Endothelial cell of umbilical vein (primary cell): ENCODE data around the gene BNIP5. TPM values are rescaled to one million over a fixed set of nuclear protein-coding genes. Genes with fewer than 3 reads are reported as not detected.

Source experiments
- BruUV-seq: library from RNA; stranded (reverse); fragments of 400-500 nt; replicated peaks from 2 replicates; lab custom pipeline; 2021; lab: Mats Ljungman, UMichigan
- CTCF ChIA-PET: fragments of 300-600, 350-600 bp; sonication (Branson Sonifier 250); formaldehyde crosslinking; loops from one replicate; lab custom pipeline; 2021; ENCODE audit warnings: antibody characterized with exemption, inconsistent platforms; lab: Charles Lee
- POLR2A ChIA-PET: fragments of 300-600, 350-600 bp; sonication (Branson Sonifier 250); formaldehyde crosslinking; loops from one replicate; lab custom pipeline; 2021; ENCODE audit warnings: antibody characterized with exemption, inconsistent platforms; lab: Charles Lee
- DNase-seq: peaks from one replicate; pipeline ENCODE4 v3.0.0-alpha.2; 2011; ENCODE audit warnings: low read depth, low spot score
- FAIRE-seq: peaks from 2 replicates; lab custom pipeline; 2011; peaks lifted over from hg19 to GRCh38; lab: Jason Lieb, UNC
- H2AFZ ChIP-seq: 2 replicates; pipeline ENCODE4 v1.6.0; 2012; ENCODE audit warnings: low read depth, low read length, control low read depth, inconsistent platforms
- H3K27ac ChIP-seq: 2 replicates; pipeline ENCODE4 v1.5.1; 2011; ENCODE audit warnings: low read depth, mild to moderate bottlenecking, control low read depth, low read length, moderate library complexity; ENCODE audit not compliant: insufficient read depth
- H3K27me3 ChIP-seq, 2 experiments: 2 replicates each; pipeline versions ENCODE4 v1.6.0 to v1.6.1; 2011; ENCODE audit warnings: low read length in 2 of 2, mixed read lengths in 1 of 2; ENCODE audit not compliant: control insufficient read depth in 2 of 2, insufficient read depth in 2 of 2
- H3K36me3 ChIP-seq, 2 experiments: 2 replicates in 1 of 2; 3 replicates in 1 of 2; pipeline ENCODE4 v1.5.1; 2011; ENCODE audit warnings: low read length in 2 of 2, mild to moderate bottlenecking in 1 of 2, moderate library complexity in 1 of 2; ENCODE audit not compliant: control insufficient read depth in 2 of 2, insufficient read depth in 2 of 2; ENCODE audit errors: extremely low read depth in 1 of 2
- H3K4me1 ChIP-seq: 3 replicates; pipeline ENCODE4 v1.5.1; 2011; ENCODE audit warnings: mild to moderate bottlenecking, low read length; ENCODE audit not compliant: control insufficient read depth, insufficient read depth; ENCODE audit errors: extremely low read depth
- H3K4me2 ChIP-seq: 2 replicates; pipeline ENCODE4 v1.6.1; 2011; ENCODE audit warnings: low read length, control low read depth, mixed read lengths; ENCODE audit not compliant: insufficient read depth
- H3K4me3 ChIP-seq, 3 experiments: fragments of 200-600 bp in 1 of 3; sonication (generic), shearing (Covaris generic) in 1 of 3; replicated peaks in 1 of 3; 2 replicates each; pipeline ENCODE4 v1.5.1; 2011 to 2016; ENCODE audit warnings: control low read depth in 3 of 3, low read length in 3 of 3, mild to moderate bottlenecking in 2 of 3, inconsistent platforms in 1 of 3, low read depth in 1 of 3, moderate library complexity in 1 of 3; ENCODE audit not compliant: insufficient read depth in 1 of 3
- H3K79me2 ChIP-seq: 2 replicates; pipeline ENCODE4 v1.6.0; 2012; ENCODE audit warnings: low read length, inconsistent platforms; ENCODE audit not compliant: control insufficient read depth, insufficient read depth
- H3K9ac ChIP-seq: replicated peaks from 2 replicates; pipeline ENCODE3; 2011; ENCODE audit warnings: low read length, control low read depth; ENCODE audit not compliant: insufficient read depth; ENCODE audit errors: extremely low read depth
- H3K9me1 ChIP-seq: replicated peaks from 3 replicates; pipeline ENCODE4 v1.6.0; 2011; ENCODE audit warnings: mild to moderate bottlenecking, low read length; ENCODE audit not compliant: control insufficient read depth, insufficient read depth; ENCODE audit errors: extremely low read depth
- H3K9me3 ChIP-seq: replicated peaks from 2 replicates; pipeline ENCODE4 v1.5.1; 2012; ENCODE audit warnings: low read length, inconsistent platforms; ENCODE audit not compliant: control insufficient read depth, insufficient read depth
- H4K20me1 ChIP-seq: replicated peaks from 2 replicates; pipeline ENCODE3; 2011; ENCODE audit warnings: mild to moderate bottlenecking, low read length; ENCODE audit not compliant: control insufficient read depth, insufficient read depth; ENCODE audit errors: extremely low read depth
- CTCF ChIP-seq, 2 donors: IDR thresholded peaks; 1 replicate in 1 of 2; 2 replicates in 1 of 2; pipeline ENCODE4 v1.5.1; 2011; ENCODE audit warnings: low read length in 2 of 2, mild to moderate bottlenecking in 2 of 2, moderate library complexity in 2 of 2, control low read depth in 1 of 2, inconsistent platforms in 1 of 2, low read depth in 1 of 2; ENCODE audit not compliant: insufficient read depth in 1 of 2; ENCODE audit errors: extremely low read depth in 1 of 2
- EZH2 ChIP-seq: IDR thresholded peaks from 2 replicates; pipeline ENCODE4 v1.6.1; 2012; ENCODE audit warnings: borderline replicate concordance, low read depth, mild to moderate bottlenecking, moderate library complexity, low read length, inconsistent platforms; ENCODE audit not compliant: severe bottlenecking
- FOS ChIP-seq: IDR thresholded peaks from 2 replicates; pipeline ENCODE4 v1.6.1; 2011; ENCODE audit warnings: mild to moderate bottlenecking, low read length, moderate library complexity, borderline replicate concordance; ENCODE audit not compliant: insufficient read depth
- GATA2 ChIP-seq: IDR thresholded peaks from 2 replicates; pipeline ENCODE4 v1.7.0; 2011; ENCODE audit warnings: low read depth, mild to moderate bottlenecking, moderate library complexity, mixed read lengths, low read length; ENCODE audit not compliant: insufficient read length, insufficient read depth
- MAX ChIP-seq: IDR thresholded peaks from 2 replicates; pipeline ENCODE4 v1.6.1; 2011; ENCODE audit not compliant: insufficient read depth, insufficient read length
- MYC ChIP-seq: IDR thresholded peaks from one replicate; pipeline ENCODE4 v1.6.1; 2011; ENCODE audit warnings: mild to moderate bottlenecking, low read depth, low read length
- POLR2A ChIP-seq: IDR thresholded peaks from 2 replicates; pipeline ENCODE4 v1.6.1; 2012; ENCODE audit warnings: low read depth, mild to moderate bottlenecking, control low read depth, low read length
- POLR2AphosphoS5 ChIP-seq: IDR thresholded peaks from 2 replicates; pipeline ENCODE4 v1.6.1; 2012; ENCODE audit warnings: low read depth, mild to moderate bottlenecking, control low read depth, low read length, moderate library complexity; ENCODE audit not compliant: insufficient read depth
- dilution Hi-C: fragments of 300-500 bp; cut with MboI; formaldehyde crosslinking; loops from one replicate; pipeline ENCODE4 v1.15.0; 2019; ENCODE audit warnings: low sequenced_read_pairs; ENCODE audit not compliant: extremely low pct_ligation_motif_present
- intact Hi-C: fragments of 100-400 bp; cut with micrococcal nuclease; formaldehyde crosslinking; loops from one replicate; pipeline ENCODE4 v1.10.0; 2022
- polyA plus RNA-seq, 4 experiments: library from polyadenylated mRNA; depleted of rRNA in 3 of 4; stranded (reverse) in 3 of 4; unstranded in 1 of 4; fragments of >200 nt; gene quantifications; 2 replicates each; pipeline versions ENCODE4 v1.2.1 to v1.2.3, GENCODE V29; 2011 to 2012; ENCODE audit warnings: missing spikeins in 1 of 4
- total RNA-seq: library from RNA; stranded (reverse); gene quantifications from 2 replicates; pipeline ENCODE4 v1.2.3, GENCODE V29; 2021

Gene BNIP5
- total and polyA plus RNA-seq, 2 donors (not counting 3 experiments of a cell fraction or from before 2014, with no cell fraction given): not detected

GRCh38 chr6:36283608-36284007, 53.1 kb downstream of the BNIP5 start:
- no peaks in the 10 kb centered on the region for H3K9me3 ChIP-seq
- no peak overlapping the region for H2AFZ ChIP-seq
- ChIA-PET CTCF (interaction anchor here (1.0 to 1.4 kb wide), 2 partner anchors 19 to 57 kb away, joined by 3 to 7 read pairs; no protein-coding TSS in a partner anchor), POLR2A (no interaction called here)
- H3K27me3 ChIP-seq: peaks cover 41 to 48% of the 10 kb centered on the region in 2 experiments
- no TSS peak for BruUV-seq
- H3K9me1 ChIP-seq: no peaks in the 10 kb centered on the region
- H3K4me3 ChIP-seq: no peak overlapping the region
- no peak for TF ChIP-seq MAX
- H3K79me2 ChIP-seq: no peaks in the 10 kb centered on the region
- dilution Hi-C loops (no loop called here), intact Hi-C loops (no loop called here)
- no peaks in the 10 kb centered on the region for H3K36me3 ChIP-seq
- H3K4me1 ChIP-seq: peaks cover 8% of the 10 kb centered on the region
- no peak overlapping the region for H3K27ac ChIP-seq
- H4K20me1 ChIP-seq: no peaks in the 10 kb centered on the region
- no peak overlapping the region for H3K4me2 ChIP-seq
- no peak for FAIRE-seq
- H3K9ac ChIP-seq: no peak overlapping the region
- DNase-seq: no peak

- Histone ChIP-seq H3K9me1 (no peaks in the 10 kb centered on the region), H2AFZ (no peak overlapping the region), H3K36me3 (no peaks in the 10 kb centered on the region), H3K4me1 (no peaks in the 10 kb centered on the region), H3K4me2 (no peak overlapping the region), H3K79me2 (no peaks in the 10 kb centered on the region), H4K20me1 (no peaks in the 10 kb centered on the region), H3K9me3 (no peaks in the 10 kb centered on the region), H3K27me3 (peaks cover 57 to 59% of the 10 kb centered on the region in 2 experiments), H3K9ac (no peak overlapping the region), H3K27ac (no peak overlapping the region), H3K4me3 (no peak overlapping the region)
- ChIA-PET POLR2A (no interaction called here), CTCF (interaction anchor here (1.2 to 3.6 kb wide), 3 partner anchors 10 to 22 kb away, joined by 4 to 23 read pairs (median 6); no protein-coding TSS in a partner anchor)
- DNase-seq (no peak), FAIRE-seq (no peak)
- intact Hi-C loops: no loop called here
- no peak for TF ChIP-seq GATA2
- TF ChIP-seq EZH2: no peak
- no peak for TF ChIP-seq POLR2AphosphoS5
- TF ChIP-seq POLR2A: no peak
- TF ChIP-seq MYC: no peak
- no peak for TF ChIP-seq MAX
- TF ChIP-seq FOS: no peak
- TF ChIP-seq CTCF (IDR thresholded peaks at IDR 0.05; ENCODE audit: extremely low read depth in 1 of 2, insufficient read depth in 1 of 2, low read depth in 1 of 2, low read length in 2 of 2): no peak
- dilution Hi-C loops: no loop called here
- no TSS peak for BruUV-seq
Measured at GRCh38 chr6:36280983-36281382, 55.7 kb downstream of the BNIP5 start.
